PFSK-1 (cell line): ENCODE results near the gene IGFBP2.

Experiments used
- POLR2AphosphoS5 ChIP-seq: IDR thresholded peaks from 2 replicates; pipeline ENCODE4 v1.6.1; 2012; ENCODE audit warnings: low read depth, mild to moderate bottlenecking, control low read depth, low read length, moderate library complexity
- REST ChIP-seq, 2 experiments: IDR thresholded peaks; 2 replicates each; pipeline versions ENCODE4 v1.6.1 to v1.8.0; 2011 to 2012; ENCODE audit warnings: low read depth in 2 of 2, low read length in 2 of 2, control low read depth in 1 of 2, inconsistent platforms in 1 of 2, mild to moderate bottlenecking in 1 of 2, moderate library complexity in 1 of 2; ENCODE audit not compliant: insufficient read depth in 1 of 2

DNA sequence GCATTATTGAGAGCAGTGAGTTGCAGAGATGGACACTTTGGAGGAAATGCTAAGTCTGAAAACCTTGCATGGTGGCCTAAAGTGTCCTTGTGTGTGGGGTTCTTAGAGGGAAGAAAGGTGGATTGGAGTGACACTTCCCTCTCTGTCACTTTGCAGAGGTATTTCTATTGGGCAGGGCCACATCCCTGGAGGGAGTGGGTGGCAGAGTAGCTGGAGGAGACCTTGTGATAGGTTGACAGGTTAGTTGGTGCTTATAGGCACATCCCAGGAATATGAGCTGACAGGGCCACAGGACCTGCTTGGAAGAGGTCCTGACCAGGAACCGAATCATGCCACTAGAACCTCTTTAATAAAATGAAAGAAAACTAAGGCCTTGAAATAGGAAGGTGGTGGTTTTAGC is 63.1 kb downstream of the IGFBP2 start:
- TF ChIP-seq REST (IDR thresholded peaks at IDR 0.05; ENCODE audit: insufficient read depth in 1 of 2, low read depth in 2 of 2, low read length in 2 of 2) (no peak), POLR2AphosphoS5 (no peak)
